Trophoblast cell (in vitro differentiated cells and primary cell): ENCODE results near the gene WNT7B.

Experiments used
- DNase-seq, 2 donors: peaks; one replicate each; pipeline ENCODE4 v3.0.0-alpha.2; 2016
- H2AFZ ChIP-seq: 2 replicates; pipeline ENCODE4 v1.6.1; 2013; ENCODE audit warnings: low read length, moderate library complexity, mild to moderate bottlenecking; ENCODE audit not compliant: insufficient read depth, poor library complexity
- H2AK5ac ChIP-seq: 2 replicates; pipeline ENCODE4 v1.6.1; 2013; ENCODE audit warnings: mild to moderate bottlenecking, low read length
- H2BK120ac ChIP-seq: 2 replicates; pipeline ENCODE4 v1.6.1; 2013; ENCODE audit warnings: low read length, mild to moderate bottlenecking, moderate library complexity; ENCODE audit not compliant: insufficient read depth, poor library complexity
- H2BK12ac ChIP-seq: 2 replicates; pipeline ENCODE4 v1.6.1; 2013; ENCODE audit warnings: mild to moderate bottlenecking, low read length, moderate library complexity
- H2BK5ac ChIP-seq: 2 replicates; pipeline ENCODE4 v1.6.1; 2013; ENCODE audit warnings: low read length, low read depth, moderate library complexity, mild to moderate bottlenecking; ENCODE audit not compliant: poor library complexity
- H3K14ac ChIP-seq: 2 replicates; pipeline ENCODE4 v1.6.1; 2013; ENCODE audit warnings: mild to moderate bottlenecking, low read length
- H3K18ac ChIP-seq: 2 replicates; pipeline ENCODE4 v1.6.1; 2013; ENCODE audit warnings: mild to moderate bottlenecking, low read length
- H3K23ac ChIP-seq: 2 replicates; pipeline ENCODE4 v1.6.1; 2013; ENCODE audit warnings: low read length
- H3K27ac ChIP-seq: 2 replicates; pipeline ENCODE4 v1.5.1; 2013; ENCODE audit warnings: low read depth, mild to moderate bottlenecking, inconsistent platforms, low read length, moderate library complexity
- H3K27me3 ChIP-seq: 2 replicates; pipeline ENCODE4 v1.6.1; 2013; ENCODE audit warnings: inconsistent platforms, mild to moderate bottlenecking, low read length, moderate library complexity; ENCODE audit not compliant: insufficient read depth
- H3K36me3 ChIP-seq, 2 experiments: 1 replicate in 1 of 2; 2 replicates in 1 of 2; pipeline ENCODE4 v1.6.1; 2013; ENCODE audit warnings: low read length in 2 of 2, mild to moderate bottlenecking in 2 of 2, moderate library complexity in 1 of 2; ENCODE audit not compliant: insufficient read depth in 2 of 2, control insufficient read depth in 1 of 2
- H3K4ac ChIP-seq: 2 replicates; pipeline ENCODE4 v1.6.1; 2013; ENCODE audit warnings: low read depth, mild to moderate bottlenecking, low read length, moderate library complexity
- H3K4me1 ChIP-seq, 2 experiments: 1 replicate in 1 of 2; 2 replicates in 1 of 2; pipeline ENCODE4 v1.6.1; 2013; ENCODE audit warnings: low read length in 2 of 2, mild to moderate bottlenecking in 2 of 2, moderate library complexity in 1 of 2; ENCODE audit not compliant: insufficient read depth in 2 of 2, control insufficient read depth in 1 of 2
- H3K4me2 ChIP-seq: 2 replicates; pipeline ENCODE4 v1.6.1; 2013; ENCODE audit warnings: inconsistent platforms, mild to moderate bottlenecking, low read length, moderate library complexity
- H3K4me3 ChIP-seq: 2 replicates; pipeline ENCODE4 v1.5.1; 2013; ENCODE audit warnings: mild to moderate bottlenecking, low read depth, low read length, inconsistent platforms
- H3K79me1 ChIP-seq: one replicate; pipeline ENCODE4 v1.6.1; 2013; ENCODE audit warnings: low read length
- H3K79me2 ChIP-seq: 2 replicates; pipeline ENCODE4 v1.6.1; 2013; ENCODE audit warnings: low read length, mild to moderate bottlenecking; ENCODE audit not compliant: control insufficient read depth, insufficient read depth, poor library complexity
- H3K9ac ChIP-seq: 2 replicates; pipeline ENCODE4 v1.6.1; 2013; ENCODE audit warnings: mild to moderate bottlenecking, low read length
- H3K9me3 ChIP-seq: 2 replicates; pipeline ENCODE4 v1.6.1; 2013; ENCODE audit warnings: low read depth, mild to moderate bottlenecking, control low read depth, inconsistent platforms, low read length; ENCODE audit not compliant: insufficient read depth
- H4K12ac ChIP-seq: 2 replicates; pipeline ENCODE4 v1.6.1; 2013; ENCODE audit warnings: low read depth, mild to moderate bottlenecking, low read length, moderate library complexity
- H4K8ac ChIP-seq: 2 replicates; pipeline ENCODE4 v1.6.1; 2013; ENCODE audit warnings: low read depth, mild to moderate bottlenecking, low read length, moderate library complexity
- H4K91ac ChIP-seq: one replicate; pipeline ENCODE4 v1.6.1; 2013; ENCODE audit warnings: low read depth, mild to moderate bottlenecking, low read length, moderate library complexity
- WGBS: extraction: QIAGEN DNeasy Blood & Tissue Kit; methylation state at CpG from one replicate; pipeline ENCODE4 v1.1.7; 2013; ENCODE audit warnings: missing lambda C conversion rate; ENCODE audit not compliant: insufficient read length, insufficient coverage; ENCODE audit errors: extremely low coverage; 5-methylcytosine and 5-hydroxymethylcytosine counted together

WNT7B gene

GRCh38 chr22:45948081-45948648 is 28.8 kb downstream of the WNT7B start:
- H2BK120ac ChIP-seq, result no peak overlapping the region
- H4K91ac ChIP-seq, result no peak overlapping the region
- H3K79me2 ChIP-seq, result no peaks in the 10 kb centered on the region
- no peak overlapping the region for H3K9ac ChIP-seq
- peaks cover 5 to 9% of the 10 kb centered on the region in 2 experiments for H3K4me1 ChIP-seq
- H3K23ac ChIP-seq, result no peak overlapping the region
- no peak overlapping the region for H4K12ac ChIP-seq
- H3K4me3 ChIP-seq, result no peak overlapping the region
- H3K9me3 ChIP-seq, result peaks cover 2% of the 10 kb centered on the region
- H3K4me2 ChIP-seq, result no peak overlapping the region
- H3K79me1 ChIP-seq, result no peaks in the 10 kb centered on the region
- H2AFZ ChIP-seq, result no peak overlapping the region
- H3K27ac ChIP-seq, result no peak overlapping the region
- H2BK5ac ChIP-seq, result no peak overlapping the region
- no peak overlapping the region for H2BK12ac ChIP-seq
- H4K8ac ChIP-seq, result no peak overlapping the region
- no peak overlapping the region for H3K14ac ChIP-seq
- H2AK5ac ChIP-seq, result no peak overlapping the region
- no peak for DNase-seq
- WGBS, result no CpG with 5 or more reads among the region's 21 CpGs
- no peak overlapping the region for H3K4ac ChIP-seq
- H3K36me3 ChIP-seq, result no peaks in the 10 kb centered on the region
- no peak overlapping the region for H3K18ac ChIP-seq
- H3K27me3 ChIP-seq, result no peaks in the 10 kb centered on the region

- H3K9me3 ChIP-seq, result peaks cover 5% of the 10 kb centered on the region
- no peak overlapping the region for H3K18ac ChIP-seq
- DNase-seq, result no peak
- H4K12ac ChIP-seq, result no peak overlapping the region
- no peak overlapping the region for H3K4ac ChIP-seq
- H3K79me2 ChIP-seq, result no peaks in the 10 kb centered on the region
- no peaks in the 10 kb centered on the region for H3K79me1 ChIP-seq
- H3K27me3 ChIP-seq, result no peaks in the 10 kb centered on the region
- H4K91ac ChIP-seq, result no peak overlapping the region
- no peak overlapping the region for H3K4me2 ChIP-seq
- H2AFZ ChIP-seq, result no peak overlapping the region
- no peak overlapping the region for H3K4me3 ChIP-seq
- H2BK120ac ChIP-seq, result no peak overlapping the region
- no CpG with 5 or more reads among the region's 17 CpGs for WGBS
- no peak overlapping the region for H3K9ac ChIP-seq
- H3K36me3 ChIP-seq, result peaks cover 0 to 2% of the 10 kb centered on the region in 2 experiments
- H2BK12ac ChIP-seq, result no peak overlapping the region
- H2AK5ac ChIP-seq, result no peak overlapping the region
- H3K27ac ChIP-seq, result no peak overlapping the region
- no peak overlapping the region for H3K14ac ChIP-seq
- H2BK5ac ChIP-seq, result no peak overlapping the region
- H4K8ac ChIP-seq, result no peak overlapping the region
- H3K23ac ChIP-seq, result no peak overlapping the region
- H3K4me1 ChIP-seq, result peaks cover 5% of the 10 kb centered on the region in 2 experiments
Measured at GRCh38 chr22:45946805-45947600, 30.0 kb downstream of the WNT7B start.

- H3K4me3 ChIP-seq, result no peak overlapping the region
- H3K36me3 ChIP-seq, result peaks cover 0 to 2% of the 10 kb centered on the region in 2 experiments
- no peak overlapping the region for H2BK5ac ChIP-seq
- no peaks in the 10 kb centered on the region for H3K27me3 ChIP-seq
- H3K9ac ChIP-seq, result no peak overlapping the region
- no peak overlapping the region for H4K91ac ChIP-seq
- no peak overlapping the region for H2BK120ac ChIP-seq
- no peaks in the 10 kb centered on the region for H3K79me2 ChIP-seq
- H3K4ac ChIP-seq, result no peak overlapping the region
- no peak overlapping the region for H2AK5ac ChIP-seq
- no peak overlapping the region for H3K27ac ChIP-seq
- H2AFZ ChIP-seq, result no peak overlapping the region
- no peak overlapping the region for H3K18ac ChIP-seq
- no peak for DNase-seq
- no peaks in the 10 kb centered on the region for H3K4me1 ChIP-seq
- no peak overlapping the region for H4K12ac ChIP-seq
- no peaks in the 10 kb centered on the region for H3K79me1 ChIP-seq
- H3K9me3 ChIP-seq, result peaks cover 5% of the 10 kb centered on the region
- no peak overlapping the region for H3K4me2 ChIP-seq
- no peak overlapping the region for H4K8ac ChIP-seq
- H2BK12ac ChIP-seq, result no peak overlapping the region
- WGBS, result no CpG with 5 or more reads among the region's 18 CpGs
- no peak overlapping the region for H3K14ac ChIP-seq
- no peak overlapping the region for H3K23ac ChIP-seq
Measured at GRCh38 chr22:45945621-45946106, 31.3 kb downstream of the WNT7B start.

- H2BK5ac ChIP-seq, result no peak overlapping the region
- no peak overlapping the region for H2AFZ ChIP-seq
- H3K9me3 ChIP-seq, result peaks cover 2% of the 10 kb centered on the region
- DNase-seq, result no peak
- no peak overlapping the region for H2BK120ac ChIP-seq
- H4K91ac ChIP-seq, result no peak overlapping the region
- no peak overlapping the region for H2AK5ac ChIP-seq
- no peak overlapping the region for H3K4ac ChIP-seq
- no CpG with 5 or more reads among the region's 32 CpGs for WGBS
- H4K12ac ChIP-seq, result no peak overlapping the region
- no peak overlapping the region for H3K18ac ChIP-seq
- H3K9ac ChIP-seq, result no peak overlapping the region
- no peak overlapping the region for H3K14ac ChIP-seq
- H4K8ac ChIP-seq, result no peak overlapping the region
- H3K79me2 ChIP-seq, result no peaks in the 10 kb centered on the region
- H3K27ac ChIP-seq, result no peak overlapping the region
- H3K4me1 ChIP-seq, result no peaks in the 10 kb centered on the region
- peak overlapping the region; percentile 64 for H3K4me3 ChIP-seq
- no peaks in the 10 kb centered on the region for H3K79me1 ChIP-seq
- no peak overlapping the region for H2BK12ac ChIP-seq
- H3K27me3 ChIP-seq, result no peaks in the 10 kb centered on the region
- peaks cover 0 to 2% of the 10 kb centered on the region in 2 experiments for H3K36me3 ChIP-seq
- peak overlapping the region; percentile 64 for H3K23ac ChIP-seq
- H3K4me2 ChIP-seq, result no peak overlapping the region
Measured at GRCh38 chr22:45942787-45943493, 34.0 kb downstream of the WNT7B start.
